HG03039 (cell line): ENCODE results near the gene BHMT2.

Experiments used
- ATAC-seq: cut with Tn5 transposase; IDR thresholded peaks from one replicate; pipeline ENCODE4 v1.9.1; 2021; ENCODE audit warnings: mild to moderate bottlenecking, moderate library complexity; ENCODE audit not compliant: unreplicated experiment

Gene BHMT2

GRCh38 chr5:79119486-79119885 is 49.9 kb downstream of the BHMT2 start:
- ATAC-seq, result no peak

- ATAC-seq, result no peak
These were observed 50.7 kb downstream of the BHMT2 start for GRCh38 chr5:79120221-79120620.

- ATAC-seq, result no peak
These were observed 53.4 kb downstream of the BHMT2 start for GRCh38 chr5:79122973-79123372.

- no peak for ATAC-seq
These were observed 55.0 kb downstream of the BHMT2 start for GRCh38 chr5:79124607-79125006.

- no peak for ATAC-seq
These were observed 61.2 kb downstream of the BHMT2 start for GRCh38 chr5:79130781-79131180.

GRCh38 chr5:79133121-79133656 is 63.6 kb downstream of the BHMT2 start:
- ATAC-seq, result no peak

- no peak for ATAC-seq
These were observed 64.3 kb downstream of the BHMT2 start for GRCh38 chr5:79133657-79134451.

GRCh38 chr5:79135790-79136553 is 66.4 kb downstream of the BHMT2 start:
- peak; percentile 49 for ATAC-seq

GRCh38 chr5:79136618-79137017 is 67.1 kb downstream of the BHMT2 start:
- no peak for ATAC-seq
